HCT116 (cell line): ENCODE data around the gene PITPNC1. TPM values are rescaled to one million over a fixed set of nuclear protein-coding genes. Genes with fewer than 3 reads are reported as not detected.

Experiments used
- ATAC-seq: fragments of 200-7000 bp; cut with Tn5 transposase; 2 replicates; pipeline ENCODE4 v1.9.1; 2020; ENCODE audit warnings: mild to moderate bottlenecking, moderate library complexity
- BruUV-seq: library from RNA; stranded (reverse); fragments of 400-500 nt; replicated peaks from 2 replicates; lab custom pipeline; 2021; lab: Mats Ljungman, UMichigan
- CTCF ChIA-PET: fragments of 300-600 bp; sonication (Branson Sonifier 250); formaldehyde crosslinking; loops from one replicate; lab custom pipeline; 2021; ENCODE audit warnings: antibody characterized with exemption; lab: Charles Lee
- POLR2A ChIA-PET: fragments of 300-600, 350-600 bp; sonication (Branson Sonifier 250); formaldehyde crosslinking; loops from one replicate; lab custom pipeline; 2021; ENCODE audit warnings: antibody characterized with exemption; lab: Charles Lee
- RAD21 ChIA-PET, 2 experiments: fragments of 300-600 bp; sonication (Branson Sonifier 250); formaldehyde crosslinking; loops; one replicate each; lab custom pipeline; 2023; ENCODE audit warnings: low total read pairs in 2 of 2; ENCODE audit not compliant: uncharacterized antibody in 2 of 2, unreplicated experiment in 2 of 2, low non-redundant PET in 1 of 2; lab: Charles Lee
- DNase-seq: peaks from one replicate; pipeline ENCODE4 v3.0.0-alpha.2; 2010; ENCODE audit warnings: low read depth, low spot score
- H2AFZ ChIP-seq: fragments of 200-600 bp; shearing (Covaris generic), sonication (generic); 2 replicates; pipeline ENCODE4 v1.6.1; 2017; ENCODE audit warnings: low read depth, mixed run types, mixed read lengths, antibody characterized with exemption, low read length; ENCODE audit not compliant: poor library complexity, severe bottlenecking
- H3K27ac ChIP-seq: 2 replicates; pipeline ENCODE4 v1.5.1; 2012; ENCODE audit warnings: low read depth, low read length
- H3K27me3 ChIP-seq: fragments of 200-600 bp; sonication (generic); 2 replicates; pipeline ENCODE4 v1.6.1; 2016; ENCODE audit warnings: mixed run types, low read length, mixed read lengths; ENCODE audit not compliant: insufficient read depth
- H3K36me3 ChIP-seq, 2 experiments: fragments of 200-500 bp in 1 of 2; fragments of 200-600 bp in 1 of 2; sonication (Bioruptor generic) in 1 of 2; sonication (generic) in 1 of 2; 2 replicates each; pipeline versions ENCODE4 v1.5.1 to v1.6.1; 2014 to 2016; ENCODE audit warnings: low read length in 2 of 2, inconsistent platforms in 1 of 2, mixed read lengths in 1 of 2, mixed run types in 1 of 2; ENCODE audit not compliant: insufficient read depth in 2 of 2, control insufficient read depth in 1 of 2
- H3K4me1 ChIP-seq, 2 experiments: fragments of 200-600 bp in 1 of 2; sonication (generic) in 1 of 2; 2 replicates each; pipeline versions ENCODE4 v1.5.1 to v1.6.1; 2012 to 2017; ENCODE audit warnings: low read length in 2 of 2, inconsistent platforms in 1 of 2, mild to moderate bottlenecking in 1 of 2, mixed read lengths in 1 of 2, mixed run types in 1 of 2, moderate library complexity in 1 of 2; ENCODE audit not compliant: insufficient read depth in 2 of 2, control insufficient read depth in 1 of 2
- H3K4me2 ChIP-seq: fragments of 200-600 bp; sonication (generic); 2 replicates; pipeline ENCODE4 v1.6.1; 2017; ENCODE audit warnings: mixed run types, low read length, mixed read lengths
- H3K4me3 ChIP-seq, 2 experiments: fragments of 200-600 bp in 1 of 2; sonication (generic) in 1 of 2; replicated peaks in 1 of 2; 2 replicates each; pipeline ENCODE4 v1.5.1; 2011 to 2016; ENCODE audit warnings: low read length in 2 of 2, control low read depth in 1 of 2, low read depth in 1 of 2, mild to moderate bottlenecking in 1 of 2, mixed read lengths in 1 of 2, mixed run types in 1 of 2
- H3K79me2 ChIP-seq: fragments of 200-600 bp; sonication (generic); 2 replicates; pipeline ENCODE4 v1.6.1; 2017; ENCODE audit warnings: mild to moderate bottlenecking, mixed run types, low read length, moderate library complexity, mixed read lengths; ENCODE audit not compliant: insufficient read depth
- H3K9ac ChIP-seq: fragments of 200-600 bp; sonication (generic); 2 replicates; pipeline ENCODE4 v1.6.1; 2016; ENCODE audit warnings: low read length, mixed read lengths
- H3K9me2 ChIP-seq: fragments of 200-600 bp; sonication (generic), shearing (Covaris generic); 2 replicates; pipeline ENCODE4 v1.6.1; 2017; ENCODE audit warnings: mixed run types, mild to moderate bottlenecking, moderate library complexity; ENCODE audit not compliant: insufficient read depth
- H3K9me3 ChIP-seq, 2 experiments: fragments of 200-500 bp in 1 of 2; fragments of 200-600 bp in 1 of 2; sonication (Bioruptor generic) in 1 of 2; sonication (generic) in 1 of 2; 2 replicates each; pipeline ENCODE4 v1.6.1; 2014 to 2017; ENCODE audit warnings: low read length in 2 of 2, mixed read lengths in 2 of 2, inconsistent platforms in 1 of 2, low read depth in 1 of 2, mild to moderate bottlenecking in 1 of 2, mixed run types in 1 of 2, moderate library complexity in 1 of 2; ENCODE audit not compliant: control insufficient read depth in 1 of 2, insufficient read depth in 1 of 2
- H4K20me1 ChIP-seq: fragments of 200-600 bp; sonication (generic), shearing (Covaris generic); 2 replicates; pipeline ENCODE4 v1.6.1; 2017; ENCODE audit warnings: mixed run types, mild to moderate bottlenecking, moderate library complexity; ENCODE audit not compliant: insufficient read depth
- FOSL1 ChIP-seq: IDR thresholded peaks from 2 replicates; pipeline ENCODE4 v1.6.1; 2012; ENCODE audit warnings: low read depth
- MAX ChIP-seq: IDR thresholded peaks from 2 replicates; pipeline ENCODE4 v1.6.1; 2012
- POLR2A ChIP-seq: IDR thresholded peaks from 2 replicates; pipeline ENCODE4 v1.7.0; 2011; ENCODE audit warnings: borderline replicate concordance; ENCODE audit not compliant: insufficient read depth, insufficient read length; ENCODE audit errors: extremely low read depth
- ZFX ChIP-seq: fragments of 450-650 bp; IDR thresholded peaks from 2 replicates; pipeline ENCODE4 v1.6.1; 2017
- intact Hi-C: fragments of 100-400 bp; cut with micrococcal nuclease; formaldehyde crosslinking; loops from 2 replicates; pipeline ENCODE4 v1.10.0; 2022
- total RNA-seq: library from RNA; stranded (reverse); gene quantifications from one replicate; pipeline ENCODE4 v1.2.1, GENCODE V29; 2021; ENCODE audit not compliant: unreplicated experiment

The PITPNC1 gene
- total RNA-seq, 1 experiment from 2014 or later, result 41.9 TPM

DNA sequence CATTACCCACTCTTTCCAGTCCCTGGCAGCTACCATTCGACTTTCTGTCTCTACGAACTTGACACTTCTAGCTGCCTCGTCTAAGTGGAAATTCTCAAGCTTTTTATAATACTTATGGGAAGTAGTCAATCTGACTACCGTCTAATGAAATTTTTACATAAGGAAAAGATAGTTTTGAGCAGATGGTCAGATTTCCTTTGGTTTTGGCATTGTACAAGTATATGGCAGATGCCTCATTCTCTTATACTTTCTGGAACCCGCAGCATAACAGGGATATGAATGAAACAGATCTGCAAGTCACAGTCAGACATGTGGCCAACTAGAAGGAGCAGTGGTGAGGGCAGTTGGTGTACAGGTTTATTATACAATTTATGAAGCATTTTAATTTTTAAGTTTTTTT lies 146.0 kb downstream of the PITPNC1 start:
- POLR2A ChIA-PET, result no interaction called here
- CTCF ChIA-PET, result no interaction called here

DNA sequence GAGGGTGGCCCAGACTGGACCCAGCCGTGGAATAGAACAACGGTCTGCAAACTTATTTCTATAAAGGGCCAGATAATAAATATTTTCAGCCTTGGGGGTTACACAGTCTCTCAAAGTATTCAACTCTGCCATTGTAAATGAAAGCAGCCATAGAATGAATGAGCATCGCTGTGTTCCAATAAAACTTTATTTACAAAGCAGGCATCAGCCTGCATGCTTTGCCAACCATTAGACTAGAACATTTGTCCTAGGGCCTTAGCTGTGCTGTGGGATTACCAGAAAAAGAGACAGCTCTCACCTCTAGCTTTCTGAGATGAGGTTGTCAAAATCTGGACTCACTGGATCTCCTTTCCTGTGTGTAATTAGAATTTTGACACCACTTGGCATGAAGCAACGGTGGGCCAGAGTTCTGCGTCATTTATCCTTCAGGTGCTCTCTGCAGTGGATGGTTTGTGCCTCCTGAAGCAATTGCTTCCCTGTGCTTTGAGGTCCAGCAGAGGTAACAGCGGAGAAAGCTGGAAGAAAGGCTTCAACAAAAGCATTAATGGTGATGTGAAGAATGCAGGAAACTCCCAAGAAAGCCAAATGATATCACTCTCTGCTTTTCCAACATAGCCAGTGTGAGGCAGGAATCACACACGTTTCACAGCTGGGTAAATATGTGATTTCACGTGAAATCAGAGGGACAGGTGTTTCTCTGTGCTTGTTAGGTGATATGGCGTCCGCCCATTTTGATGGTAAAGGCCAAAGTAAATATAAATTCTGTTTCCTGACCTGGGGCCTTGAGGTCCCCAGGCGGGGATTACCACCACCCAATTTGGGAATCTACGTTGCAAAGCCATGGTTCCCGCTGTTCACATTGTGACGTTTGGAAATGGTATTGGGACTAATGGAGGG lies 148.4 kb downstream of the PITPNC1 start:
- ATAC-seq, result no peak
- Histone ChIP-seq H3K27ac (no peak overlapping the region), H2AFZ (no peak overlapping the region), H3K36me3 (no peaks in the 10 kb centered on the region), H3K27me3 (no peaks in the 10 kb centered on the region), H4K20me1 (no peaks in the 10 kb centered on the region), H3K4me1 (peaks cover 18 to 41% of the 10 kb centered on the region in 2 experiments), H3K4me3 (no peak overlapping the region), H3K9me3 (no peaks in the 10 kb centered on the region), H3K9me2 (no peaks in the 10 kb centered on the region), H3K79me2 (no peaks in the 10 kb centered on the region), H3K9ac (no peak overlapping the region), H3K4me2 (no peak overlapping the region)
- DNase-seq, result no peak
- ChIA-PET CTCF (no interaction called here), RAD21 (no interaction called here), POLR2A (no interaction called here)
- intact Hi-C loops, result no loop called here
- TF ChIP-seq ZFX, result no peak
- TF ChIP-seq MAX, result no peak
- BruUV-seq, result no TSS peak

More for the DNA sequence above, 146.0 kb downstream of the PITPNC1 start:
- BruUV-seq, result no TSS peak
- no peak overlapping the region for H2AFZ ChIP-seq
- no peaks in the 10 kb centered on the region for H3K36me3 ChIP-seq
- H3K4me3 ChIP-seq, result no peak overlapping the region
- no peaks in the 10 kb centered on the region for H4K20me1 ChIP-seq
- no peak for TF ChIP-seq POLR2A
- no peak for TF ChIP-seq FOSL1
- TF ChIP-seq, all 23 proteins: peak for 0
- Histone ChIP-seq H3K4me2 (no peak overlapping the region), H3K27me3 (no peaks in the 10 kb centered on the region), H3K79me2 (no peaks in the 10 kb centered on the region), H3K9me3 (no peaks in the 10 kb centered on the region), H3K9me2 (no peaks in the 10 kb centered on the region), H3K4me1 (peaks cover 7 to 18% of the 10 kb centered on the region in 2 experiments), H3K9ac (no peak overlapping the region), H3K27ac (no peak overlapping the region)
- intact Hi-C loops, result no loop called here
- ATAC-seq (no peak), DNase-seq (no peak)
- RAD21 ChIA-PET, result no interaction called here
